Measurements from ENCODE around the gene RPS6KA4.
"Not testable (repeated sequence)": the region's sequence is repeated elsewhere in the genome, so short reads cannot be mapped to it uniquely, and the experiment has no call there.

Gene RPS6KA4

DNA sequence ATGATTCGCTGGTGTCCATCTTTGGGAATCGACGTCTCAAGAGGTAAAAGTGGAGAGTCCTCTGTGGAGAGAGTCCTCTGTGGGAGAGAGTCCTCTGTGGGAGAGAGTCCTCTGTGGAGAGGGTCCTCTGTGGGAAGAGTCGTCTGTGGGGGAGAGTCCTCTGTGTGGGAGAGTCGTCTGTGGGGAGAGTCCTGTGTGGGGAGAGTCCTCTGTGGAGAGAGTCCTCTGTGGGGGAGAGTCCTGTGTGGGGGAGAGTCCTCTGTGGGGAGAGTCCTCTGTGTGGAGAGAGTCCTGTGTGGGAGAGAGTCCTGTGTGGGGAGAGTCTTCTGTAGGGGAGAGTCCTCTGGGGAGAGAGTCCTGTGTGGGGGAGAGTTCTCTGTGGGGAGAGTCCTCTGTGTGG lies 37.9 kb upstream of the RPS6KA4 start:
- H3K27me3 ChIP-seq (replicated peaks) = no peaks in the 10 kb centered on the region
- H3K27ac ChIP-seq = no peak overlapping the region
- in situ Hi-C loops (cut with HindIII; ENCODE audit: low pct_ligation_motif_present, low sequenced_read_pairs) = no loop called here
- no peak for DNase-seq
- H3K4me3 ChIP-seq (ENCODE audit: low read depth, low read length) = no peak overlapping the region
- peaks cover 21% of the 10 kb centered on the region for H3K36me3 ChIP-seq (replicated peaks)
- TF ChIP-seq, protein P1, sequence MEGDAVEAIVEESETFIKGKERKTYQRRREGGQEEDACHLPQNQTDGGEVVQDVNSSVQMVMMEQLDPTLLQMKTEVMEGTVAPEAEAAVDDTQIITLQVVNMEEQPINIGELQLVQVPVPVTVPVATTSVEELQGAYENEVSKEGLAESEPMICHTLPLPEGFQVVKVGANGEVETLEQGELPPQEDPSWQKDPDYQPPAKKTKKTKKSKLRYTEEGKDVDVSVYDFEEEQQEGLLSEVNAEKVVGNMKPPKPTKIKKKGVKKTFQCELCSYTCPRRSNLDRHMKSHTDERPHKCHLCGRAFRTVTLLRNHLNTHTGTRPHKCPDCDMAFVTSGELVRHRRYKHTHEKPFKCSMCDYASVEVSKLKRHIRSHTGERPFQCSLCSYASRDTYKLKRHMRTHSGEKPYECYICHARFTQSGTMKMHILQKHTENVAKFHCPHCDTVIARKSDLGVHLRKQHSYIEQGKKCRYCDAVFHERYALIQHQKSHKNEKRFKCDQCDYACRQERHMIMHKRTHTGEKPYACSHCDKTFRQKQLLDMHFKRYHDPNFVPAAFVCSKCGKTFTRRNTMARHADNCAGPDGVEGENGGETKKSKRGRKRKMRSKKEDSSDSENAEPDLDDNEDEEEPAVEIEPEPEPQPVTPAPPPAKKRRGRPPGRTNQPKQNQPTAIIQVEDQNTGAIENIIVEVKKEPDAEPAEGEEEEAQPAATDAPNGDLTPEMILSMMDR (IDR thresholded peaks at IDR 0.05; ENCODE audit: low read depth, low read length, missing control alignments) = no peak

DNA sequence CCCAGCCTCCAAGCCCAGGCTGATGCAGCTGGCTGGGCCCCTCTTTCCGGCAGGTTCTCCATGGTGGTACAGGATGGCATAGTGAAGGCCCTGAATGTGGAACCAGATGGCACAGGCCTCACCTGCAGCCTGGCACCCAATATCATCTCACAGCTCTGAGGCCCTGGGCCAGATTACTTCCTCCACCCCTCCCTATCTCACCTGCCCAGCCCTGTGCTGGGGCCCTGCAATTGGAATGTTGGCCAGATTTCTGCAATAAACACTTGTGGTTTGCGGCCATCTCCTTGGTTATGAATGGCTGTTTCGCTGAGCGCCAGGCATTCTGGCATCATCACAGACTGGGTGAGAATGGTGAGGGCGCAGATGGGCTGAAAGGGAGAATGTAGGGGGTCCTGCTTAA lies 37.4 kb upstream of the RPS6KA4 start:
- H3K27ac ChIP-seq = no peak overlapping the region
- TF ChIP-seq, protein P1 (IDR thresholded peaks at IDR 0.05; ENCODE audit: low read depth, low read length, missing control alignments) = no peak
- in situ Hi-C loops (cut with HindIII; ENCODE audit: low pct_ligation_motif_present, low sequenced_read_pairs) = no loop called here
- peaks cover 21% of the 10 kb centered on the region for H3K36me3 ChIP-seq (replicated peaks)
- DNase-seq = no peak
- H3K27me3 ChIP-seq (replicated peaks) = no peaks in the 10 kb centered on the region
- H3K4me3 ChIP-seq (ENCODE audit: low read depth, low read length) = no peak overlapping the region

DNA sequence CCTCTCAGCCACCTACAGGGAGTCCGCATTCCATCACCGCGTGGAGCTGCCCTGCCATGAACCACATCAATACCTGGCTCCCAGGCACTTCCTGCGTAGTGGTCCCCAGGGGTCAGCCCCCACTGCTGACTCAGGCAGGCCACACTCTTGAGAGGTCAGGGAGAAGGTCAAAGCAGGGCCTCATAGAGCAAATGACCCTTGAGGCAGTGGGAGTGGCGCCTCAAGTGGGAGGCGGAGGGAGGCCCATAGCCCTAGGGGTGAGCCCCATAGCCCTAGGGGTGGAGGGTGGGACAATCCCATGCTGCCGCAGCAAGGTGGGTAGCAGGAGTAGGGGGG lies 36.1 kb upstream of the RPS6KA4 start:
- no peak for DNase-seq
- Histone ChIP-seq H3K4me3 (ENCODE audit: low read depth, low read length) (no peak overlapping the region), H3K36me3 (replicated peaks) (peaks cover 21% of the 10 kb centered on the region), H3K27me3 (replicated peaks) (no peaks in the 10 kb centered on the region), H3K27ac (no peak overlapping the region)
- TF ChIP-seq, protein P1 (IDR thresholded peaks at IDR 0.05; ENCODE audit: low read depth, low read length, missing control alignments) = no peak
- in situ Hi-C loops (cut with HindIII; ENCODE audit: low pct_ligation_motif_present, low sequenced_read_pairs) = no loop called here

DNA sequence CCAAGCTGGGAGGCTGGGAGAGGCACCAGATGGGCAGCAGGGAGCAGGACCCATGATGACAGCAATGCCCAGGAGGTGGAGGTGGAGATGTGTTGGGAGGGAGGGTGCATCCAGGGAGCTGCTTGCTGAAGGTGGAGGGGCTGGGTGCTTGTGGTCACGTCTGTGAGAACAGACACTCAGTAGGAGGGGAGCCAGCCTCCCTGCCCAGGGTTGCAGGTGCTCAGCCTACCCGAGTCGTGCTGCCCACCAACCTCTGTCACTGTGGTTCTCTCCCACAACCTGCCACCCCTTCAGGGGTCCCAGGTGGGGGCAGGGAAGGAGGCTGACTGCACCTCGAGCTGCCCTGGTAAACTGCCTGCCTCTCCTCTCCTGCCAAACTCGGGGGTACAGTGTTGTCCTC lies 35.6 kb upstream of the RPS6KA4 start:
- H3K4me3 ChIP-seq (ENCODE audit: low read depth, low read length) = no peak overlapping the region
- H3K36me3 ChIP-seq (replicated peaks) = peaks cover 21% of the 10 kb centered on the region
- H3K27ac ChIP-seq = no peak overlapping the region
- in situ Hi-C loops (cut with HindIII; ENCODE audit: low pct_ligation_motif_present, low sequenced_read_pairs) = no loop called here
- TF ChIP-seq, protein P1 (IDR thresholded peaks at IDR 0.05; ENCODE audit: low read depth, low read length, missing control alignments) = no peak
- no peak for DNase-seq
- H3K27me3 ChIP-seq (replicated peaks) = no peaks in the 10 kb centered on the region

DNA sequence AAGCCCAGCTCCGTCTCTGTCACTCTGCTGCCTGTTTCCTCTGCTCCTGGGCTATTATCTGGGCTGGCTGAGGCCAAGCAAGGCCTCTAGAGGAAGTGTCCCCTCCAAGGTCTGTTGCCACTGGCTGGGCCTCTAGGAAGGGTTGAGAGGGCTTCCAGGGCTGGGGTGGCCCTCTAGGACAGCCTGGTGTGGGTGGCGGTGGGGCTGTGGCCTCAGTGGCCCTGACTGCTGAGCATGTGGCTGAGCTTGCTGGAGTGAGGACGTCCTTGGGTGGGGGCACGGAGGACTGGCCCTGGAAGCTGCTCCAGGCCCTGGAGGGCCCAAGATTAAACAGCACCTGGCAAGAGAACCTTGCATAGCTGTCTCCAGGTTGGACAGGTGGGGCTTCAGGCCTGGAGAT lies 35.0 kb upstream of the RPS6KA4 start:
- H3K27ac ChIP-seq; H3K4me3 ChIP-seq (ENCODE audit: low read depth, low read length); H3K27me3 ChIP-seq (replicated peaks); DNase-seq; in situ Hi-C loops (cut with HindIII; ENCODE audit: low pct_ligation_motif_present, low sequenced_read_pairs): not testable (repeated sequence)
- H3K36me3 ChIP-seq (replicated peaks) = peaks cover 21% of the 10 kb centered on the region

DNA sequence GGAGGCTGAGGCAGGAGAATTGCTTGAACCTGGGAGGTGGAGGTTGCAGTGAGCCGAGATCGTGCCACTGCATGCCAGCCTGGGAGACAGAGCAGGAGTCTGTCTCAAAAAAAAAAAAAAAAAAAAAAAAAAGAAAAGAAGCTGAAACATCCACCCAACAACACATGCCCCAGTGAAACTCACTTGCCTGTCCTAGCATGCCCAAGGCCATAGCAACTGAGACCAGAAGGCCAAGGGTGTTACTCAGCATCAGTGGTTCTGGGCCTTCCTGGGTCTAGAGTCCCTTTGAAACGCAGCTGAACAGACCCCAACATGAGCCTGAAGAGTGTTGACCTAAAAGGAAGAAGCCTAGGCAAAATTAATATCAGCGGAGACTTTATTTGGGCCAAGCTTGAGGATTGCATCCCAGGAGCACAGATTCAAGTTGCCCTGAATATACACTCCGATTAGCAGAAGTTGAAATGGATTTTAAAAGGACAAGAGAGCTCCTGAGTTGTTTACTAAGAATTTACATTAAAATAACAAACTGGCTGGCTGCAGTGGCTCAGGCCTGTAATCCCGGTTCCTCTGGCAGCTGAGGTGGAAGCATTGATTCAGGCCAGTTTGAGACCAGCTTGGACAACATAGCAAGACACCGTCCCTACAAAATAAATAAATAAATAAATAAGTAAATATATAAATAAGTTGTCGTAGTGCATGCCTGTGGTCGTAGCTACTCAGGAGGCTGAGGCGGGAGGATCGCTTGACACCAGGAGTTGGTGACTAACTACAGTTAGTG lies 34.1 kb upstream of the RPS6KA4 start:
- TF ChIP-seq, protein P1 (IDR thresholded peaks at IDR 0.05; ENCODE audit: low read depth, low read length, missing control alignments) = no peak
- in situ Hi-C loops (cut with HindIII; ENCODE audit: low pct_ligation_motif_present, low sequenced_read_pairs) = no loop called here
- H3K27ac ChIP-seq = no peak overlapping the region
- DNase-seq = no peak
- no peaks in the 10 kb centered on the region for H3K27me3 ChIP-seq (replicated peaks)
- H3K4me3 ChIP-seq (ENCODE audit: low read depth, low read length) = no peak overlapping the region
- H3K36me3 ChIP-seq (replicated peaks) = peaks cover 21% of the 10 kb centered on the region
